ENCODE measurements around the gene TRIM65.
A peak's percentile ranks its signal among the peaks of the same experiment; 100 is the strongest.

TRIM65 gene, protein sequence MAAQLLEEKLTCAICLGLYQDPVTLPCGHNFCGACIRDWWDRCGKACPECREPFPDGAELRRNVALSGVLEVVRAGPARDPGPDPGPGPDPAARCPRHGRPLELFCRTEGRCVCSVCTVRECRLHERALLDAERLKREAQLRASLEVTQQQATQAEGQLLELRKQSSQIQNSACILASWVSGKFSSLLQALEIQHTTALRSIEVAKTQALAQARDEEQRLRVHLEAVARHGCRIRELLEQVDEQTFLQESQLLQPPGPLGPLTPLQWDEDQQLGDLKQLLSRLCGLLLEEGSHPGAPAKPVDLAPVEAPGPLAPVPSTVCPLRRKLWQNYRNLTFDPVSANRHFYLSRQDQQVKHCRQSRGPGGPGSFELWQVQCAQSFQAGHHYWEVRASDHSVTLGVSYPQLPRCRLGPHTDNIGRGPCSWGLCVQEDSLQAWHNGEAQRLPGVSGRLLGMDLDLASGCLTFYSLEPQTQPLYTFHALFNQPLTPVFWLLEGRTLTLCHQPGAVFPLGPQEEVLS

DNA sequence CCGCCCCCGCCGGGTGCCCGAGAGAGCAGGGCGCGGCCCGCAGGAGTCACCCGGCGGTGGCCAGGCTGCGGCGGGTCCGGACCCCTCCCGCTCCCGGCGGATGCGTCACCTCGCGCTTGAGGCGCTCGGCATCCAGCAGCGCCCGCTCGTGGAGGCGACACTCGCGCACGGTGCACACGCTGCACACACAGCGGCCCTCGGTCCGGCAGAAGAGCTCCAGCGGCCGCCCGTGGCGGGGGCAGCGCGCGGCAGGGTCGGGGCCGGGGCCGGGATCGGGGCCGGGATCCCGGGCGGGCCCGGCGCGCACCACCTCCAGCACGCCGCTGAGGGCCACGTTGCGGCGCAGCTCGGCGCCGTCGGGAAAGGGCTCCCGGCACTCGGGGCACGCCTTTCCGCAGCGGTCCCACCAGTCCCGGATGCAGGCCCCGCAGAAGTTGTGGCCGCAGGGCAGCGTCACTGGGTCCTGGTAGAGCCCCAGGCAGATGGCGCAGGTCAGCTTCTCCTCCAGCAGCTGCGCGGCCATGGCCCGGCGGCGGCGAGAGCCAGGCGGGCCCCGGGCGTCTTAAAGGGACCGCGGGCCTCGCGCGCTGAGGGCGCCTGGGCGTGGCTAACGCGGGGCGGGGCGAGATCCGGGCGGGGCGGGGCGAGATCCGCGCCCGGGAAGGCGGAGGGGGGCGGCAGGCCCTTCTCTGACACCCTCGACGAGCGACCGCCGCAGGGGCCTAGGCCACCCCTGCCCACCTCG, at the start of gene TRIM65:
Gene TRIM65, minus strand, starts transcription at position 537 of the 745 bp plus-strand sequence. Its CDS starts 14 bp downstream, at position 523.
- peak; percentile 41 to 57 for DNase-seq (ENCODE audit: low read depth in 2 of 2, low spot score in 1 of 2)

DNA sequence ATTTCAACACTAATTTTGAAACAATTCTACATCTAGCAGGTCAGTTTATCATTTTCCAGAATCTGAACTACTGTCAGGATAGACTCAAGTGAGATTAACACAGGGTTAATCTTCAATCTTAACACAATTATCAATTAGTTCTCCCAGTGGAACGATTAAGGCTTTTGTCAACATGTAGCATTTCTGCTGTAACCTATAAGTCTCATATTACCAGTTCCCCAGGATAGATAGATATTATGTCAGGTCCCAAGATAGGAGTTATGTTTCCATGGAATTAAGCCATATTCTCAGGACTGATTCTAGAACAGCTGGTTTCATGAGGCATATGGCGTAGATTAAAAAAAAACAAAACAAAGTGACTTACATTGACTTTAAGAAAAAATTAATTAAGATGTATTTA, 48.5 kb upstream of the TRIM65 start:
- no peak for DNase-seq (ENCODE audit: low read depth in 2 of 2, low spot score in 1 of 2)

DNA sequence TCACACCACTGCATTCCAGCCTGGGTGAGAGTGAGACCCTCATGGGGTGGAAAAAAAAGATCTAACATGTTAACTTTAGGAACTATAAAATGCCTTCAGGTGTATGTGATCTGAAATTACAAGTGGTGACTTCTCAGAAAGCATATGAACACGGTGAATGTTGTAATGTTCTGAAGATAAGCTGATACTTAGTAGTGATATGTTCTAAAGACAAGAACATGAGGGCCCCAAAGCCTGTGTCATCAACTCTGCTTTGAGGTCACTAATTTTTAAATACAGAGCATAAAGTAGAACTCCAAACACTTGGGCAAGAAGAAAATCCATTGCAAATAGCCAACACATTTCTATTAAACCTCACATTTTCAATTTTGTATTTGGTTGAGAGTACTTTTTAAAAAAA, 46.7 kb upstream of the TRIM65 start:
- no peak for DNase-seq (ENCODE audit: low read depth in 2 of 2, low spot score in 1 of 2)

DNA sequence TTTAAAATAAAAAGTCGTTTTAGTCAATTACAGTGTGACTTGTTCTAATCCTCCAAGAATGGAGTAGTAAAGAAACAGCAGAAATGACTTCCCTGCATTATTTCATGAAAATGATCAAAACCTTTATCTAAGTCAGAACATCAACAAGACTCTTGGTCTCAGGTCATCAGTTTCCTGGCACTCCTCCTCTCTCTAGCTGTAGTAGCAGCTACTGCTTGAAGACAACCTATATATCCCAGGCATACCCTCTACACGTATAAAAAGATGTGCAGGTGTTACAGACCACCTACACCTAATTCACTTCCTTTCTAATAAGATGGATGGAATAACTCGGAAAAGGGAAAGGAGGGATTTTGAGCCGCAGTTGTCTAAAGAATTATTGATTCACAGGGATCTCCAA, 45.7 kb upstream of the TRIM65 start:
- DNase-seq (ENCODE audit: low read depth in 2 of 2, low spot score in 1 of 2) = no peak

DNA sequence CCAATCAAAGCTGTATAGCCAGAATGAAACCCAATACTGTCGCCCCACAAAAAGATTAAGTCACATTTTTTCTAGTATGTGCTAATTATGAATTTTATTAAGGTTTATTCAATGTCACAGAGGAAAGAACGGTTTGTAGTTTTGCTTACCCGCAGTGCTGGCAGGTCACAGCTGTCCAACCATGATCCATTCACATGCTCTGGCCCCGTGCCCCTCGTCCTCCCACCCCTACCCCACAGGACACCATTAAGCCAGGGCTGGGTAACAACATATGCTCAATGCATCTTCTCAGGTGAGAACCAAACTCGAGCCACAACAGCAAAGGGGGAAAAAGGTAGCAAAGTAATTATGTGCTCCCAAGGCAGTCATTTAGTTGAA, 44.7 kb upstream of the TRIM65 start:
- no peak for DNase-seq (ENCODE audit: low read depth in 2 of 2, low spot score in 1 of 2)

DNA sequence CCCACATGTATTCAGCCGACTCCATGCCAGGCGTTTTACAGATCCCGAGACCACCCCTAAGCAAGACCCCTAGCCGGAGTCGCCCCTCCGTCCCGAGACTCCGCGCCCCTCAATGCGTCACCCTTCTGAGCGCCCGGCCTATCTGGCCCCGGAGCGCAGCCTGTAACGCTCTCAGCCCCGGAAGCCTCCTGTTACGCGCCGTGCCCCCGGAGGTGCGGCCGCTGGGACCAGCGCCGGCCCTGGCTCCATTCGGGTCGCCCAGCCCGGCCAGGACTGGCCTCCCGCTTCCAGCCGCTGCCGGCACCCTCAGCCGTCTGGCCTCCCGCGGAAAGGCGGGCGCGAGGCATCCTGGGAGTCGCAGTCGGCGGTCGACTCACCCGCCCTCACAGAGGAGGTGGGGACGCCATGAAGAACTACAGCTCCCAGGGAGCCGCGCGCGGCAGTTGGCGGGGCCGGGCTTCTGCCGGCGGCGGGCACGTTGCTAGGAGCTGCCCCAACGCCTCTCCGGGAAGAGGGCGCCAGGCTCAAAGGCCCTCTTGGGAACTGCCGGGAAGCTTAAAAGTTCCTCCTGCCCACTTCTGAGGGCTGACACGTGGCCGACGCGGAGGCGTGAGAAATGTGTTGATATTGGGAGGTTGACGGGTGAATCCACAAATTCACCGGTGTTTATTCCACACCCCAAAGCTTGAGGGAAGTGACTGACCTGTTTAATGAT, 44.1 kb upstream of the TRIM65 start, which contains the start of gene FBF1:
Gene FBF1, minus strand, starts transcription at position 316 of the 715 bp plus-strand sequence. CDS start 2,893 bp downstream, outside the sequence.
- peak; percentile 68 to 81 for DNase-seq (ENCODE audit: low read depth in 2 of 2, low spot score in 1 of 2)

DNA sequence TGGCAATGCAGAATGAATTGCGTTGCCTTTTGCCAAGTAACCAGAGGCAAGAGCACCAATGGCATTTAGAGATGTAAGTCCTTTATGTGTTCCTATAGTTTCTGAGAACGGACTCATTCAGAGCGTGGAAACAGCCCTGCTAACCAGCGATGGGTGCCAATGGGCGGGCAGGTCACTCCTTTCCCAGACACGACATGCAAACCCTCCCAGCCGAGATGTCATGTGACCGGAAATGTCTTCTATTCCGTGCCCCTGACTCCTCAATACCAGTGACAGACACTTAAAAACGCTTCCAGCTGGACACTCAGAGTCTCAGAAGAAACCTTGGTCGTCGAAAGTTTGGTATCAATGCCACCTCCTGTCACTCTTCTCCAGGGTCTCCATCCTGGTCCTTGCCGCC, 40.9 kb upstream of the TRIM65 start:
- no peak for DNase-seq (ENCODE audit: low read depth in 2 of 2, low spot score in 1 of 2)

DNA sequence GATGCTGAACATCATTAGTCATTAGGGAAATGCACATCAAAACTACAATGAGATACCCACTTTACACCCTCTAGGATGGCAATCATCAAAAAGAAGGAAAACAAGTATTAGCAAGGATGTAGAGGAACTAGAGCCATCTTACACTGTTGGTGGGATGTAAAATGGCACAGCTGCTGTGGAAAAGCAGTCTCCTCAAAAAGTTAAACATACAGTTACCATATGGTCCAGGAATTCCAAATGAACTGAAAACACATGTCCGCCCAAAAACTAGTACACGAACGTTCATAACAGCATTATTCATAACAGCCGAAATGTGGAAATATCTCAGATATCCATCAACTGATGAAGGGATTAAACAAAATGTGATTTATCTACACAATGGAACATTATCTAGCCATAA, 37.1 kb upstream of the TRIM65 start:
- no peak for DNase-seq (ENCODE audit: low read depth in 2 of 2, low spot score in 1 of 2)

DNA sequence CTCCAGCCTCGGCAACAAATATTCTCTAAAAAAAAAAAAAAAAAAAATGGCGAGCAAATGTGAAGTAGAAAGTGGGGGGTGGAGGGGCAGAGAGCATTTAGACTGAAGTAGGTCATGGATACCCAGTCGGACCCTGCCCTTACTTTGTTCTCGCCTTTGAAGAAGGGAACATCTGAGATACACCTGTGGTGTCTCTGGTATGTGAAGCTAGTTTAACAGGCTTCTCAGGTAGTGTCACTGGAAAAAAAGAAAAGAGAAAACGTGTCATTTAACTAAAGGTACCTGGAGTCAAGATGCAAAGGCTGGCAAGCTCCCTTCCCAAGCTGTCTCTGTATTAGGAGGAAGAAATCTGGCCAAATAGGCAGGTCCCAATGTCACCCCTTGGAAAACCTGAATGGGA, 36.1 kb upstream of the TRIM65 start:
- no peak for DNase-seq (ENCODE audit: low read depth in 2 of 2, low spot score in 1 of 2)

DNA sequence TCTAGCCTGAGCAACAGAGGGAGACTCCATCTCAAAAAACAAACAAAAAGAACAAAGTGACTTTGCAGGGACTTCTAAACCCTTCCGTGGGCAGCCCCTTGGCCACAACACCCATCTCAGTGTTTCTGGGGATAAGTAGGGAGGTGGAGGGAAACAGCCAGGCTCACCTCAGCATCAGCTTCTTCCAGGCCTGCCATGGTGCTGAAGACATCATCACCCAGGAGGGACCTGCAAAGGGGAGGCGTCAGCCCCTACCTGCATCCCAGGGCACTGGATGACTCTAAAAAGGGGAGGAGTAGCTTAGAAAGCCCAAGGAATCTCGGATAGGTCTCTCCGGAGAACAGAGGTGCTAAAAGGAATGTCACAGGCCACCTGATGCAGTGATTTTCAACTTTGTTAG, 34.3 kb upstream of the TRIM65 start:
- DNase-seq (ENCODE audit: low read depth in 2 of 2, low spot score in 1 of 2) = no peak

DNA sequence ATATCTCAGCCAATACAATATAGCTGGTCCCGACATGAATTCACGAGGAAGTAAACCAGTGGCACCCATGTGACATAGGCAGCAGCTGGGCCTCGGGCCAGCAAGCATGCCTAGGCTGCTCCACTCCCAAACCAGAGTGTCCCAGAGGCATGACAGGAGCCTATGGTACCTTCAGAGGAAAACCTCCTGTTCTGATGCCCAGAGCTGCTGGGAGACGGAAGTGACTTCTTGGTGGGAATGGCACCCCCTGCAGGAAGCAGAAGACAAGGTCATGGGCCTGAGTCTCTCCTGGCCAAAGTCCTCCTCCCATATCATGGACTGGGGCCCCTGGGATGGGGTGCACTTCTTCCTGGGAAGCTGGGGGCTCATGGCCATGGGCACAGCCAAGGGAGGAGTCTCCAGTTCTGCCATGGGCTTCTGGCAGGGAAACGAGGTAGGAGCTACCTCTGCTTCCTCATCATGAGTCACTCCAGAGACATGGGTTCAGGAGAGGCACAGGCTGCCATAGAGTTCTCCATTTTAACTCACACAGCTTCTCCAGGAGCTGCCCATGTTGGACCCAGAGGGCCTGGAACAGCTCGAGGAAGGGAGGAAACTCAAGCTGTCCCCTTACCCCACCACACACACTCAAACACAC, 30.7 kb upstream of the TRIM65 start:
- no peak for DNase-seq (ENCODE audit: low read depth in 2 of 2, low spot score in 1 of 2)

DNA sequence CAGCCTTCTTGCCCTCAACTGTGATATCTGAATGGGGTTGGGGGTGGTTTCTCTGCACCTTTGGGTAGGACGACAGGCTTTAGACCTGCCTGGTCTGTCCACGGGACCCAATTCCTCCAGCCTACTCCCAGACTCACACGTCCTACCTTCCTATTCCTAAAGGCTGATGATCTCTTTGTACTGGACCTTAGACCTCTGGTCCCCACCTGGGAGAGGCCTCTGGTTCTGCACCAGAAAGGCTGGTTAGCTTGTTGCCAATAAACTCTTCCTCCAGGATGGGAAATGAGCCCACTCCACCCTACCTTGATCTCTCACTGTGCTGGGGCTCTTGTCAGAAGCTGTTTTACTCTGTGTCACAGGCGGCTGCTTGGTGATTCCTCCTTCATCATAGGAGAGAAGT, 29.7 kb upstream of the TRIM65 start:
- no peak for DNase-seq (ENCODE audit: low read depth in 2 of 2, low spot score in 1 of 2)

DNA sequence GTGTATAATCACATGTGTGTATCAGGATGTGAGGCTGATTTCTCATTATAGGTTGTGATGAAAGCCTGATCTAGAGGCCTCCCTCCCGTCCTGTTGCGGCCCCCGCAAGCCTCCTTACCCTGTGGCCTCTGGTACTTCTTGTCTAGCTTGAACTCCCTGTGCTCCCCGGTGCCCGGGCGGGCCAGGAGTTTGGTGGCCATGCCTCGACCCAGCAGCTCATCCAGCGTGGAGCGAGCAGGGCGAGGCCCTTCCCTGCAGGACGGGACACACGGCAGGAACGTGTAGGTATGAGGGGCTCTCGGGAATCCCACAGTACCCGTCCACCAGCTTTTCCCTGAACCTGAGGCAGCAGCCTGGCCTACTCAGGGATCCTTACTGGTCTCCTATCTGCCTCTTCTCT, 29.2 kb upstream of the TRIM65 start:
- DNase-seq (ENCODE audit: low read depth in 2 of 2, low spot score in 1 of 2) = no peak

DNA sequence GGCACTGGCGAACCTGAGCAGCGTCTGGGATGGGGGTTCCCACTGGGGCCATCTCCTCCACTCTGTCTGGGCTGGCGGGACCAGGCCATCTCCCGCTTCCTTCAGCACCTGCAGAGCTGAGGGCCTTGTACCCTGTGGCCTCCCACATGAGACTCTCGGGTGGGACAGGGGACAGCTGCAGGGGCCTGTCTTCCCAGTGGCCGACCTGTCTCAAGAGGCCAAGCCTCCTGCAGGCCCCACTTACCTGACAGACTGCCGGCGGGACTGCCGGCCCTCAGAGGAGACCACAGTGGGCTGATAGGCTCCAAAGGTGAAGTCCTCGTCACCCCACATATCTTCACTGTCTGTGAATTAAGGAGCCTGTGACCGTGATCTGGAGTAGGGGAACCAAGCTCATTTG, 28.4 kb upstream of the TRIM65 start:
- DNase-seq (ENCODE audit: low read depth in 2 of 2, low spot score in 1 of 2) = no peak

DNA sequence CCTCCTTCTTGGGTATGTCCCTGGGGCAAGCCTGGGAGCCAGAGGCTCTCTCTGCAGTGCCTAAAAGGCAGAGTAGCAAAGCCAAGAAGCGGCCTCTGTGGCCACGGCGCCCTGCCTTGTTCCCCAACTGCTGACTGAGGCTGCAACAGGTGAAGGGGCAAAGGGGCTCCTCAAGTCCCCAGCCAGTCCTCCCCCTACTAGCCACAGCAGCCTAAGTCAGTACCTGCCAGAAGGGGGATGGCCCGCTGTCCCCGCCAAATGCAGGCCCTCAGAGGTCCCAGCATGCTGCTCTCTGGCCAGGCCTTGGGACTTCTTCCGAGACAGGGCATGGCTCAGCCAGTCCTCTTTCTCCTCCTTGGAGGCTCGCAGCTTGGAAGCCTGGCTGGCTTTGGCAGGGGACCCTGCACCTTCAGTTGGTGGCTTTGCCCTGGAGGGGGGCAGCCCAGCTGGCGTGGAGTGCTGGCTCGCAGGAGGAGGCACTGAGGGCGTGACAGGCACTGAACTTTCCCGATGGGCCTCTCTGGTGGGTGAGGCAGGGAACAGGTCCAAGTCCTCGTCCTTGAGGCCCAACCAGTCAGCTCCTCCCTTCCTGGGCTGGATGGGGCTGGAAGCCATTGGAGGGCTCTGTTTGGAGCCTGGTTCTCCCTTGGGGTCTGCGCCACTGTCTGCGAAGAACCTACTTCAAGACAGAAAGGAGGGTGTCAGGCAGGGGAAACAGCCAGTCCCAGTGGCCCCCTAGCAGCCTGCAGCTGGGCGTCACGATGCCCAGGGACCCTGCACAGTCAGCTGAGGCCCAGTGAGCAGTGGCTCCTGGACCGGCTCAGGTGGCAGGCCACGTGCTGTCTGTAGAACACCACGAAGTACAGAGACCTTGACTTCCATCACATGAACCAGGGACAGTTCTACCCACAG, 26.5 kb upstream of the TRIM65 start:
- no peak for DNase-seq (ENCODE audit: low read depth in 2 of 2, low spot score in 1 of 2)

DNA sequence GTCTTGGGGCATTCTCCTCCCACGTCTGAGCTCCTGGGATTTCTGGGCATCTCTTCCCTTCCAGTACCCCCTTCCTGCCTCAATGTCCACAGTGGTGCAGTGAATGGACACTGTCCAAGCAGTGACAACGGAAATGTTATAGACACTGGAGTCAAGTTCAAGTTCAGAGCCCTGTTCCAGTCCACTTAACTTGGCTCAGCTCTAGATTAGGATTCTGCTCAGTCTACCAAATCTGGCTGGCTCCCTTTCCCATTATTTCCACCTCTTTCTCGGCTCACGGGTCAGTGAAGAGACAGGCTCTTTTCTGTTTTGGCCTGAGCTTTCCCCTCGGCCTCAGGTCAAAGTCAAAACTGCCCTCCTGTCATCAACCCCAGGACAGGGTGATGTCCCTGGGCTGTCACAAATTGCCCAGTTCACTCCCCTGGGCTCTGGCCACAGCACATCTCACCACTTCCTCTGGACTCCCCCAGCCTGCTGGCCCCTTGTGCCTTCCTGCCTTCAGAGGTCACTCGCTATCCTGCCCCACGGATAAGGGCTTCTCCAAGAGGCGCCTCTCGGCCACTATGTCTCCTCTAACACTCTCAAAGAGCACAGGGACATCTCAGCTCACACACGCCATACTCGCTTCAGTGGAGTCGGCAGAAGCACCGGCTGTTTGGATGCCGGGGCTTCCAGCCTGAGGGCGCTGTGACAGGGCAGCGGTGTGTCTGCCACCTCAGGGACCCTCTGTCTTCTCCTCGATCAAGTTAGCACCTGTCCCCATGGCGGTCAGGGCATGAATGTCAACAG, 25.6 kb upstream of the TRIM65 start:
- DNase-seq (ENCODE audit: low read depth in 2 of 2, low spot score in 1 of 2) = no peak

DNA sequence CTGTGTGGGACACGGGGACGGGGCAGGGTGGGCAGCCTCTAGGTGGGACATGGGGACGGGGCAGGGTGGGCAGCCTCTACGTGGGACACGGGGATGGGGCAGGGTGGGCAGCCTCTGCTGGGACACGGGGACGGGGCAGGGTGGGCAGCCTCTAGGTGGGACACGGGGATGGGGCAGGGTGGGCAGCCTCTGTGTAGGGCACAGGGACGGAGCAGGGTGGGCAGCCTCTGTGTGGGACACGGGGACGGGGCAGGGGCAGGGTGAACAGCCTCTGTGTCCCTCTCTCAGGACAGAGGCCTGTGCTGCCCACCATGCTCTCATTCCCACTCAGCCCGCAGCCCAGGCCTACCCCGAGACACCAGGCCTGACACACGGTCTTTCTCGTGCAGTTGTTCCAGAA, 24.8 kb upstream of the TRIM65 start:
- no peak for DNase-seq (ENCODE audit: low read depth in 2 of 2, low spot score in 1 of 2)

DNA sequence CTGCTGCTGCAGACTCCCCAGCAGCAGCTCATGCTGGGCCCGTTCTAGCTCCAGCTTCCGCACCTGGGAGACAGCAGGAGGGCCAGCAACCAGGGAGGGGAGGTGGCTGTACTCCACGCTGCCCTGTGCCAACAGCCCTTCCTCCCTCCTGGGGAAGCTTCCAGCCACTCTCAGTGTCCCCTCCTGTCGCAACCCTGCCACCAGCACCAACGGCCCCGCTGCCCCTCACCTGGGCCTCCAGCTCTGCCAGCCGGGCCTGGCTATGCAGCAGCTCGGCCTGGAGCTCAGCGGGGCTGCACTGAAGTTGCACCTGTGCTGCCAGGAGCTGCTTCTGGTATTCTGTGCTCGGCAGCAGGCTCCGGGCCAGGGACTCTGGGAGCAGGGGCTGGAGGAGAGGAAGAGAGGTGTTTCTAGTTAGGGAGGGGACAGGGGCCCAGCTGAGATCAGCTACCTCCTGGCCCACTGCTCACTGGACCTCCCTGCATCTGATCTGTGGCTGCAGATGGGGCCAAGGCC, 23.4 kb upstream of the TRIM65 start:
- no peak for DNase-seq (ENCODE audit: low read depth in 2 of 2, low spot score in 1 of 2)

DNA sequence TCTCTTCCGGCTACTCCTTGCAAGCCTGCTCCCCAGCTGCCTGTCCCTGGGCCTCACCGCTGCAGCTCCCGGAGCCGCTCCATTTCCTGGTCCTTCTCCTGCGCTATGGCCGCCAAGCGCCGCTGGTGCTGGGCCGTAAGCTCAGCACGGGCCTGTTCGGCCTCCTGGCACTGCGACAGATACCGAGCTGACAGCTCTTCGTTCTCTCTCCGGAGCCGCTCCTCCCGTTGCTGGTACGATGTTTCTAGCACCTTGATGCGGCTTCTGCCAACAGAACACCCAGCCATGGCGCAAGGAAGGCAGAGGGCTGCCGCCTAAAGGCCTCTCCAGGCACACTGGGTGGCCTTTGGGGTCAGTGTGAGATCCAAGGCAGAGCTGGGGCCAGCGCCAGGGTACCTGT, 22.9 kb upstream of the TRIM65 start:
- DNase-seq (ENCODE audit: low read depth in 2 of 2, low spot score in 1 of 2) = no peak
